ENCODE results near the gene PRUNE1.

The PRUNE1 gene, protein sequence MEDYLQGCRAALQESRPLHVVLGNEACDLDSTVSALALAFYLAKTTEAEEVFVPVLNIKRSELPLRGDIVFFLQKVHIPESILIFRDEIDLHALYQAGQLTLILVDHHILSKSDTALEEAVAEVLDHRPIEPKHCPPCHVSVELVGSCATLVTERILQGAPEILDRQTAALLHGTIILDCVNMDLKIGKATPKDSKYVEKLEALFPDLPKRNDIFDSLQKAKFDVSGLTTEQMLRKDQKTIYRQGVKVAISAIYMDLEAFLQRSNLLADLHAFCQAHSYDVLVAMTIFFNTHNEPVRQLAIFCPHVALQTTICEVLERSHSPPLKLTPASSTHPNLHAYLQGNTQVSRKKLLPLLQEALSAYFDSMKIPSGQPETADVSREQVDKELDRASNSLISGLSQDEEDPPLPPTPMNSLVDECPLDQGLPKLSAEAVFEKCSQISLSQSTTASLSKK

DNA sequence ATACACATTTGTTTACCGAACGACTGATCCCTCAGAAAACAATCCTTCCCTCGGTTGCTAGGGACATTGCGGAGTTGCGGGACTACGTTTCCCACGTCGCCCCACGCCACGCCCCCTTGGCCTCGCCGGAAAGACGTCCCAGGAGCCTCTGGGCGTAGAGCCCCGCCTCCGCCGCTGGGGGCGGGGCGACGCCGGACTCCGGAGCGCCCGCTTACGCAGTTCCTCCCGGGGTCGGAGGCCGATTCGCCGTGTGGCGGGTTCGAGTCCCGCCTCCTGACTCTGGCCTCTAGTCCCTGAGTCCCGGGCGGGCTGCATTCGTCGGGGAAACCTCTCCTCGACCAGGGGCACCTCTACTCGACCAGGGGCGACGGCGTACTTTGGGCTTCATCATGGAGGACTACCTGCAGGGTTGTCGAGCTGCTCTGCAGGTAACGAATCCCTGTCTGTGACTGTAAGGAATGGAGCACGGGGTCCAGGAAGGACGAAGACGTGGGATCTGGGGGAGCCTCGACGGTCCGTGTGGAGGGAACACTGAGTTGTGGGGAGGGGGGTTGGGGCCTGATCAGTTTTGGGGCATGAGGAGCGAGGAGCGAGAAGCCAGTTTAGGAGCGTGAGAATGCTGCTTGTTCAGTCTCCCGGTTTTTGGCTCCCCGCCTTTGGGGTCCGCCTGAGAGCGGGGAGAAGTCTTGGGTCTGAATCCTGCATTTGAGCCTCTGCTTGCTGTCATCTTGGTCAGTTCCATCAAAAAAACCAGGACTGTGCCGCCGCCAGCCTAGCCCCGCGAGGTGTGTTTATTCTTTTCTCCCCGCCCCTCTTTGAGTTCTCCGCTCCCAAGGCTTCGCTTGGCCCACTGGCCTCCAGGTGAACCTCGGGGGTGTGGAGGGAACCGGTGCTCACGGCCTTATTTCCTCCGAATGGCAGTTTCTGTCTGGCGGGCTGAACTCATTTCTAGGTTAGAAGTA lies at the start of gene PRUNE1:
PRUNE1 (plus strand) TSS at position 206 of the 962 bp plus-strand sequence; CDS start at position 390, 184 bp downstream.
- DNase-seq (ENCODE audit: extremely low read depth, low read depth) = peak; percentile 93
- TF ChIP-seq, protein P1, sequence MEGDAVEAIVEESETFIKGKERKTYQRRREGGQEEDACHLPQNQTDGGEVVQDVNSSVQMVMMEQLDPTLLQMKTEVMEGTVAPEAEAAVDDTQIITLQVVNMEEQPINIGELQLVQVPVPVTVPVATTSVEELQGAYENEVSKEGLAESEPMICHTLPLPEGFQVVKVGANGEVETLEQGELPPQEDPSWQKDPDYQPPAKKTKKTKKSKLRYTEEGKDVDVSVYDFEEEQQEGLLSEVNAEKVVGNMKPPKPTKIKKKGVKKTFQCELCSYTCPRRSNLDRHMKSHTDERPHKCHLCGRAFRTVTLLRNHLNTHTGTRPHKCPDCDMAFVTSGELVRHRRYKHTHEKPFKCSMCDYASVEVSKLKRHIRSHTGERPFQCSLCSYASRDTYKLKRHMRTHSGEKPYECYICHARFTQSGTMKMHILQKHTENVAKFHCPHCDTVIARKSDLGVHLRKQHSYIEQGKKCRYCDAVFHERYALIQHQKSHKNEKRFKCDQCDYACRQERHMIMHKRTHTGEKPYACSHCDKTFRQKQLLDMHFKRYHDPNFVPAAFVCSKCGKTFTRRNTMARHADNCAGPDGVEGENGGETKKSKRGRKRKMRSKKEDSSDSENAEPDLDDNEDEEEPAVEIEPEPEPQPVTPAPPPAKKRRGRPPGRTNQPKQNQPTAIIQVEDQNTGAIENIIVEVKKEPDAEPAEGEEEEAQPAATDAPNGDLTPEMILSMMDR (IDR thresholded peaks at IDR 0.05; ENCODE audit: low read depth, low read length) = no peak

DNA sequence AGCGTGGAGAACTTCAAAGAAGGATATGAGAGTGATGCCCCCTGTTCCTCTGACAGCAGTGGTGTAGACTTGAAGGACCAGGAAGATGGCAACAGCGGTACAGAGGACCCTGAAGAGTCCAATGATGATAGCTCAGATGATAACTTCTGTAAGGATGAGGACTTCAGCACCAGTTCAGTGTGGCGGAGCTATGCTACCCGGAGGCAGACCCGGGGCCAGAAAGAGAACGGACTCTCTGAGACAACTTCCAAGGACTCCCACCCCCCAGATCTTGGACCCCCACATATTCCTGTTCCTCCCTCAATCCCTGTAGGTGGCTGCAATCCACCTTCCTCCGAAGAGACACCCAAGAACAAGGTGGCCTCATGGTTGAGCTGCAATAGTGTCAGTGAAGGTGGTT lies 47.6 kb upstream of the PRUNE1 start:
- TF ChIP-seq, protein P1 (IDR thresholded peaks at IDR 0.05; ENCODE audit: low read depth, low read length) = no peak
- no peak for DNase-seq (ENCODE audit: extremely low read depth, low read depth)

DNA sequence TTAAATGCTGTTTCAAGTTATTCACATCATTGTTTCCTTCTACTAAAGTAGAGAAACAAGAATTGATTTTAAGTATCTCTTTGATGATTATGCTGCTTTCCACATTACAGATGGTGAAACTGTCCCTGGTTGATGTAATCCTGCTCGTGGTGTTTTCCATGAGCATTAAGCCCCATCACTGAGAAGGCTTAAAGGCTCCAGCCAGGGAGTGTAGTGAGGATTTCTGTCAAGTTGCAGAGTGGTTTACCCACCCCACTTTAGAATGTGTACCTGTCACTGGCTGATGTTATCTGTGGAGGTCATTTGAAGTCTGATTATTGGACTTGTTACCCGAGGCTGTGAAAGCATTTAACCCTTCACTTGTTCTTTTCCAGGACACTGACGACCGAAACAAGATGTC lies 46.5 kb upstream of the PRUNE1 start:
- TF ChIP-seq, protein P1 (IDR thresholded peaks at IDR 0.05; ENCODE audit: low read depth, low read length) = no peak
- no peak for DNase-seq (ENCODE audit: extremely low read depth, low read depth)

DNA sequence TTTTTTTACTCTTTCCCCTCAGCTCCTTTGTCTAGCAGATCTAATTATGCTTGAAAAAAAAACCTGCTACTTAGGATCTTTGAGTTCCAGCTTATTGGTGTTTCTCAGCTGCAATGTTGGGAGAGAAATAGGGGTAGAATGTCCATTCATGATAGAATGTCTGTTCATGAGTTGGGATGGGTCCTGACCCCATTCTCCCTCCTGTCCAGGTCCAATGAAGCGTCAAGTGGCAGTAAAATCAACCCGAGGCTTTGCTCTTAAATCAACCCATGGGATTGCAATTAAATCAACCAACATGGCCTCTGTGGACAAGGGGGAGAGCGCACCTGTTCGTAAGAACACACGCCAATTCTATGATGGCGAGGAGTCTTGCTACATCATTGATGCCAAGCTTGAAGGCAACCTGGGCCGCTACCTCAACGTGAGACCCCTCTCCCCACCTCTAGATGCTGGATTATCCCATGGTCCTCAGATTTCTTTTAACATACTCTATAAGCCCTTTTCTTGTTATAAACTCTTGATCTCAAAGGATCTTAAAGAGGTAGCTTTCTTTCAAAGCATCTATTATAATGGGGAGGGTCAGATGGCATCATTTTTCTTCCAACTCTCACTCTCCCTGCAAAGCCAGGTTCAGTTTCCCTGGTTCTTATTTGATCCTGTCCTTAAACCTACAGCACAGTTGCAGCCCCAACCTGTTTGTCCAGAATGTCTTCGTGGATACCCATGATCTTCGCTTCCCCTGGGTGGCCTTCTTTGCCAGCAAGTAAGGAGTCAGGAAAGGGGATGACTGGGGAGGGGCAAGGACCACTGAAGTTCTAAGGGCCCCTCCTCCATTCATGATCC lies 44.7 kb upstream of the PRUNE1 start:
- DNase-seq (ENCODE audit: extremely low read depth, low read depth) = no peak
- TF ChIP-seq, protein P1 (IDR thresholded peaks at IDR 0.05; ENCODE audit: low read depth, low read length) = no peak

DNA sequence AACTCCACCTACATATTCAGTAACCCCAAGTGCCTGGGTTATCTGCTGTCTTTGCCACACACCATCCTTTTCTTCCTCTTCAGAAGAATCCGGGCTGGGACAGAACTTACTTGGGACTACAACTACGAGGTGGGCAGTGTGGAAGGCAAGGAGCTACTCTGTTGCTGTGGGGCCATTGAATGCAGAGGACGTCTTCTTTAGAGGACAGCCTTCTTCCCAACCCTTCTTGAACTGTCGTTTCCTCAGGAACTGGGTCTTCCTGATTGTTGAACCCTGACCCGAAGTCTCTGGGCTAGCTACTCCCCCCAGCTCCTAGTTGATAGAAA lies 44.1 kb upstream of the PRUNE1 start:
- TF ChIP-seq, protein P1 (IDR thresholded peaks at IDR 0.05; ENCODE audit: low read depth, low read length) = no peak
- DNase-seq (ENCODE audit: extremely low read depth, low read depth) = no peak

DNA sequence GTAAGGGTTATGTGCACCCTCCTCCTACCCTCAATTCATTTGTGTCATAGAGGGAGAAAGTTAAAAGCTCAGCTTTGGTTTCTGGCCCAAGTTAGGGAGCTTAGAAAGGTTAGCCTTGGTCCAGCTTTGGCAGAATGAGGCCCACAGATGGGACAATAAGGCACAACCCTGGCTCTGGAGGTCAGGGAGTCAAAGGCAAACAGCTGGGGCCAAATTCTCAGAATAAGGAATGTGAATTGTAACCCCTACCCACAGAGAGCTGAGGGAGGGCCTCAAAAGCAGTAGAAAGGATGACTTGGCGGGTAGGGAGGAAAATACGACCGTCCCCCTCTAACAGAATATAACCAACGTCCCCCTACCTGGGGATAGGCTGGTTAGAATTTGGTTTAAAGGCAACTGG lies 42.6 kb upstream of the PRUNE1 start:
- TF ChIP-seq, protein P1 (IDR thresholded peaks at IDR 0.05; ENCODE audit: low read depth, low read length) = no peak
- no peak for DNase-seq (ENCODE audit: extremely low read depth, low read depth)
